Epithelial cell of proximal tubule (primary cell): Measurements from ENCODE around the gene GATA3. TPM values are rescaled to one million over a fixed set of nuclear protein-coding genes. Genes with fewer than 3 reads are reported as not detected.

Experiments used
- DNase-seq: peaks from one replicate; pipeline ENCODE4 v3.0.0-alpha.2; 2011; ENCODE audit warnings: low read depth
- H3K4me3 ChIP-seq: 2 replicates; pipeline ENCODE4 v1.5.1; 2011; ENCODE audit warnings: low read depth, mild to moderate bottlenecking, low read length
- CTCF ChIP-seq: conservative IDR thresholded peaks from 2 replicates; pipeline ENCODE4 v1.5.1; 2012; ENCODE audit warnings: low read depth, mild to moderate bottlenecking, low read length
- total RNA-seq: library from RNA; depleted of rRNA; stranded (reverse); fragments of >200 nt; gene quantifications from 2 replicates; pipeline ENCODE4 v1.2.3, GENCODE V29; 2015

The GATA3 gene
- total RNA-seq, 1 donor from 2014 or later: 3.2 TPM

GRCh38 chr10:8114741-8115617 is 60.5 kb downstream of the GATA3 start:
- no peak overlapping the region for H3K4me3 ChIP-seq
- TF ChIP-seq CTCF: no peak
- no peak for DNase-seq

GRCh38 chr10:8115618-8115980 is 61.1 kb downstream of the GATA3 start:
- DNase-seq: no peak
- no peak for TF ChIP-seq CTCF
- no peak overlapping the region for H3K4me3 ChIP-seq

- H3K4me3 ChIP-seq: no peak overlapping the region
- no peak for TF ChIP-seq CTCF
- no peak for DNase-seq
Measured at GRCh38 chr10:8116474-8116873, 62.0 kb downstream of the GATA3 start.

- no peak overlapping the region for H3K4me3 ChIP-seq
- no peak for DNase-seq
- no peak for TF ChIP-seq CTCF
Measured at GRCh38 chr10:8116926-8117493, 62.5 kb downstream of the GATA3 start.

- TF ChIP-seq CTCF: no peak
- DNase-seq: no peak
- no peak overlapping the region for H3K4me3 ChIP-seq
Measured at GRCh38 chr10:8121201-8121890, 66.9 kb downstream of the GATA3 start.

GRCh38 chr10:8122611-8123369 is 68.3 kb downstream of the GATA3 start:
- H3K4me3 ChIP-seq: no peak overlapping the region
- no peak for TF ChIP-seq CTCF
- DNase-seq: no peak
